Measurements from ENCODE around the gene GPRC5A. TPM values are rescaled to one million over a fixed set of nuclear protein-coding genes. Genes with fewer than 3 reads are reported as not detected.

The GPRC5A gene
- total RNA-seq, 1 experiment from 2014 or later = 0.07 TPM

- no peaks in the 10 kb centered on the region for H3K27me3 ChIP-seq (ENCODE audit: control insufficient read depth, insufficient read depth, low read length)
- no peak for DNase-seq
- no peaks in the 10 kb centered on the region for H3K36me3 ChIP-seq (replicated peaks; ENCODE audit: control insufficient read depth, insufficient read depth, low read length)
- no peak overlapping the region for H3K4me3 ChIP-seq (ENCODE audit: insufficient read depth, low read depth, low read length)
These were observed 43.2 kb downstream of the GPRC5A start for GRCh38 chr12:12934556-12934955.

- H3K4me3 ChIP-seq (ENCODE audit: insufficient read depth, low read depth, low read length) = no peak overlapping the region
- DNase-seq = no peak
- H3K27me3 ChIP-seq (ENCODE audit: control insufficient read depth, insufficient read depth, low read length) = no peaks in the 10 kb centered on the region
- no peaks in the 10 kb centered on the region for H3K36me3 ChIP-seq (replicated peaks; ENCODE audit: control insufficient read depth, insufficient read depth, low read length)
These were observed 45.7 kb downstream of the GPRC5A start for GRCh38 chr12:12936983-12937491.

GRCh38 chr12:12938541-12938940 lies 47.2 kb downstream of the GPRC5A start:
- H3K4me3 ChIP-seq (ENCODE audit: insufficient read depth, low read depth, low read length) = no peak overlapping the region
- no peaks in the 10 kb centered on the region for H3K27me3 ChIP-seq (ENCODE audit: control insufficient read depth, insufficient read depth, low read length)
- no peak for DNase-seq
- H3K36me3 ChIP-seq (replicated peaks; ENCODE audit: control insufficient read depth, insufficient read depth, low read length) = no peaks in the 10 kb centered on the region

- Histone ChIP-seq H3K4me3 (ENCODE audit: insufficient read depth, low read depth, low read length) (no peak overlapping the region), H3K27me3 (ENCODE audit: control insufficient read depth, insufficient read depth, low read length) (no peaks in the 10 kb centered on the region), H3K36me3 (replicated peaks; ENCODE audit: control insufficient read depth, insufficient read depth, low read length) (no peaks in the 10 kb centered on the region)
- DNase-seq = no peak
These were observed 48.5 kb downstream of the GPRC5A start for GRCh38 chr12:12939888-12940287.

GRCh38 chr12:12941450-12942350 lies 50.3 kb downstream of the GPRC5A start:
- H3K36me3 ChIP-seq (replicated peaks; ENCODE audit: control insufficient read depth, insufficient read depth, low read length) = no peaks in the 10 kb centered on the region
- H3K27me3 ChIP-seq (ENCODE audit: control insufficient read depth, insufficient read depth, low read length) = no peaks in the 10 kb centered on the region
- no peak for DNase-seq
- no peak overlapping the region for H3K4me3 ChIP-seq (ENCODE audit: insufficient read depth, low read depth, low read length)

GRCh38 chr12:12943586-12944260 lies 52.4 kb downstream of the GPRC5A start:
- H3K4me3 ChIP-seq (ENCODE audit: insufficient read depth, low read depth, low read length) = no peak overlapping the region
- H3K27me3 ChIP-seq (ENCODE audit: control insufficient read depth, insufficient read depth, low read length) = no peaks in the 10 kb centered on the region
- H3K36me3 ChIP-seq (replicated peaks; ENCODE audit: control insufficient read depth, insufficient read depth, low read length) = no peaks in the 10 kb centered on the region
- no peak for DNase-seq

GRCh38 chr12:12945591-12945990 lies 54.2 kb downstream of the GPRC5A start:
- Histone ChIP-seq H3K36me3 (replicated peaks; ENCODE audit: control insufficient read depth, insufficient read depth, low read length) (no peaks in the 10 kb centered on the region), H3K4me3 (ENCODE audit: insufficient read depth, low read depth, low read length) (no peak overlapping the region), H3K27me3 (ENCODE audit: control insufficient read depth, insufficient read depth, low read length) (no peaks in the 10 kb centered on the region)
- DNase-seq = no peak

- no peak overlapping the region for H3K4me3 ChIP-seq (ENCODE audit: insufficient read depth, low read depth, low read length)
- no peak for DNase-seq
- H3K27me3 ChIP-seq (ENCODE audit: control insufficient read depth, insufficient read depth, low read length) = no peaks in the 10 kb centered on the region
- no peaks in the 10 kb centered on the region for H3K36me3 ChIP-seq (replicated peaks; ENCODE audit: control insufficient read depth, insufficient read depth, low read length)
These were observed 55.5 kb downstream of the GPRC5A start for GRCh38 chr12:12946686-12947355.

GRCh38 chr12:12947902-12948301 lies 56.5 kb downstream of the GPRC5A start:
- Histone ChIP-seq H3K4me3 (ENCODE audit: insufficient read depth, low read depth, low read length) (no peak overlapping the region), H3K27me3 (ENCODE audit: control insufficient read depth, insufficient read depth, low read length) (no peaks in the 10 kb centered on the region), H3K36me3 (replicated peaks; ENCODE audit: control insufficient read depth, insufficient read depth, low read length) (no peaks in the 10 kb centered on the region)
- no peak for DNase-seq

GRCh38 chr12:12951504-12951903 lies 60.1 kb downstream of the GPRC5A start:
- no peak overlapping the region for H3K4me3 ChIP-seq (ENCODE audit: insufficient read depth, low read depth, low read length)
- no peak for DNase-seq
- no peaks in the 10 kb centered on the region for H3K36me3 ChIP-seq (replicated peaks; ENCODE audit: control insufficient read depth, insufficient read depth, low read length)
- no peaks in the 10 kb centered on the region for H3K27me3 ChIP-seq (ENCODE audit: control insufficient read depth, insufficient read depth, low read length)

- Histone ChIP-seq H3K4me3 (ENCODE audit: insufficient read depth, low read depth, low read length) (no peak within 1 kb of the TSS), H3K36me3 (replicated peaks; ENCODE audit: control insufficient read depth, insufficient read depth, low read length) (no peaks in the 10 kb centered on the region)
These were observed 60.7 kb downstream of the GPRC5A start, which contains the start of gene GPRC5D for GRCh38 chr12:12952036-12952435. Gene GPRC5D (minus strand): TSS chr12:12952170. CDS start chr12:12950384, 1,786 bp downstream.

GRCh38 chr12:12954356-12954755 lies 63.0 kb downstream of the GPRC5A start:
- no peak for DNase-seq

More at GRCh38 chr12:12952036-12952435, 60.7 kb downstream of the GPRC5A start, which contains the start of gene GPRC5D:
- no peaks in the 10 kb centered on the region for H3K27me3 ChIP-seq (ENCODE audit: control insufficient read depth, insufficient read depth, low read length)
- no peak for DNase-seq

GRCh38 chr12:12954878-12955625 lies 63.7 kb downstream of the GPRC5A start:
- H3K36me3 ChIP-seq (replicated peaks; ENCODE audit: control insufficient read depth, insufficient read depth, low read length) = no peaks in the 10 kb centered on the region
- no peak overlapping the region for H3K4me3 ChIP-seq (ENCODE audit: insufficient read depth, low read depth, low read length)
- DNase-seq = no peak
- H3K27me3 ChIP-seq (ENCODE audit: control insufficient read depth, insufficient read depth, low read length) = no peaks in the 10 kb centered on the region

More at GRCh38 chr12:12954356-12954755, 63.0 kb downstream of the GPRC5A start:
- Histone ChIP-seq H3K27me3 (ENCODE audit: control insufficient read depth, insufficient read depth, low read length) (no peaks in the 10 kb centered on the region), H3K36me3 (replicated peaks; ENCODE audit: control insufficient read depth, insufficient read depth, low read length) (no peaks in the 10 kb centered on the region), H3K4me3 (ENCODE audit: insufficient read depth, low read depth, low read length) (no peak overlapping the region)

GRCh38 chr12:12958886-12959285 lies 67.5 kb downstream of the GPRC5A start:
- no peaks in the 10 kb centered on the region for H3K27me3 ChIP-seq (ENCODE audit: control insufficient read depth, insufficient read depth, low read length)
- H3K36me3 ChIP-seq (replicated peaks; ENCODE audit: control insufficient read depth, insufficient read depth, low read length) = no peaks in the 10 kb centered on the region

More at GRCh38 chr12:12958886-12959285, 67.5 kb downstream of the GPRC5A start:
- DNase-seq = no peak
- no peak overlapping the region for H3K4me3 ChIP-seq (ENCODE audit: insufficient read depth, low read depth, low read length)

All from H7 (cell line).